Measurements from ENCODE around the gene SHE. TPM values are rescaled to one million over a fixed set of nuclear protein-coding genes. Genes with fewer than 3 reads are reported as not detected.

Gene SHE
- total RNA-seq, 4 donors from 2014 or later = 0.19 to 13.4 (median 4.1) TPM

- WGBS, 2 donors = 62 to 80% methylated on average over 3 of the region's 3 CpGs
- Histone ChIP-seq H3K27me3 (no peaks in the 10 kb centered on the region), H3K27ac (peak overlapping the region in 1 of 4 donors; percentile 15), H3K36me3 (peaks cover 28 to 57% (median 47%) of the 10 kb centered on the region in 3 donors), H3K4me3 (no peak overlapping the region), H3K9me3 (no peaks in the 10 kb centered on the region), H3K4me1 (peaks cover 11 to 70% (median 13%) of the 10 kb centered on the region in 3 donors)
- DNase-seq = no peak
- TF ChIP-seq CTCF (IDR thresholded peaks at IDR 0.05) (no peak), POLR2A (IDR thresholded peaks at IDR 0.05) (no peak)
- intact Hi-C loops (cut with DNase I) = loop anchor here (10.0 kb wide), 1 partner anchor 54 kb away; no protein-coding TSS in a partner anchor
Observed at GRCh38 chr1:154549202-154549770, 47.1 kb upstream of the SHE start.

- DNase-seq = no peak
- peaks cover 8 to 58% (median 13%) of the 10 kb centered on the region in 3 donors for H3K4me1 ChIP-seq
- H3K36me3 ChIP-seq = peaks cover 26 to 44% (median 34%) of the 10 kb centered on the region in 3 donors
- TF ChIP-seq CTCF (IDR thresholded peaks at IDR 0.05) (no peak), POLR2A (IDR thresholded peaks at IDR 0.05) (no peak)
- H3K27ac ChIP-seq = peak overlapping the region in 3 of 4 donors; percentile 42 to 65 (median 53)
- 9% methylated on average over 1 of the region's 1 CpG; no CpG with 5 or more reads in 1 of the 2 donors for WGBS, 2 donors
- no peak overlapping the region for H3K4me3 ChIP-seq
- no peaks in the 10 kb centered on the region for H3K27me3 ChIP-seq
- intact Hi-C loops (cut with DNase I) = loop anchor here (10.0 kb wide), 1 partner anchor 53 kb away; no protein-coding TSS in a partner anchor
- no peaks in the 10 kb centered on the region for H3K9me3 ChIP-seq
Observed at GRCh38 chr1:154548028-154548427, 45.8 kb upstream of the SHE start.

GRCh38 chr1:154547105-154547732 is 45.0 kb upstream of the SHE start:
- H3K27ac ChIP-seq = peak overlapping the region; percentile 42 to 65 (median 49)
- intact Hi-C loops (cut with DNase I) = loop anchor here (10.0 kb wide), 1 partner anchor 52 kb away; no protein-coding TSS in a partner anchor
- WGBS, 2 donors = 36 to 56% methylated on average over 9 to 10 of the region's 11 CpGs
- no peaks in the 10 kb centered on the region for H3K9me3 ChIP-seq
- H3K27me3 ChIP-seq = no peaks in the 10 kb centered on the region
- H3K36me3 ChIP-seq = peaks cover 18 to 36% (median 26%) of the 10 kb centered on the region in 3 donors
- no peak overlapping the region for H3K4me3 ChIP-seq
- DNase-seq = no peak
- TF ChIP-seq POLR2A (IDR thresholded peaks at IDR 0.05) (no peak), CTCF (IDR thresholded peaks at IDR 0.05) (no peak)
- H3K4me1 ChIP-seq = peaks cover 5 to 50% (median 13%) of the 10 kb centered on the region in 3 donors

- H3K4me1 ChIP-seq = peaks cover 5 to 42% (median 13%) of the 10 kb centered on the region in 3 donors
- peaks cover 11 to 28% (median 18%) of the 10 kb centered on the region in 3 donors for H3K36me3 ChIP-seq
- H3K9me3 ChIP-seq = no peaks in the 10 kb centered on the region
- H3K27ac ChIP-seq = peak overlapping the region in 3 of 4 donors; percentile 30 to 53 (median 47)
- H3K4me3 ChIP-seq = no peak overlapping the region
- no peak for TF ChIP-seq POLR2A (IDR thresholded peaks at IDR 0.05)
- peak in 5 of 6 experiments; percentile 45 to 70 (median 69) for TF ChIP-seq CTCF (IDR thresholded peaks at IDR 0.05)
- no peaks in the 10 kb centered on the region for H3K27me3 ChIP-seq
- no peak for DNase-seq
- 64 to 66% methylated on average over 13 of the region's 13 CpGs for WGBS, 2 donors
- intact Hi-C loops (cut with DNase I) = loop anchor here (10.0 kb wide), 1 partner anchor 52 kb away; no protein-coding TSS in a partner anchor
Observed at GRCh38 chr1:154546264-154547063, 44.3 kb upstream of the SHE start.
